Upper lobe of left lung (tissue), 6 donors: ENCODE measurements around the gene CHRNB4. TPM values are rescaled to one million over a fixed set of nuclear protein-coding genes. Genes with fewer than 3 reads are reported as not detected.
"Not testable (repeated sequence)": the region's sequence is repeated elsewhere in the genome, so short reads cannot be mapped to it uniquely, and the experiment has no call there.

Source experiments
- ATAC-seq, 2 donors: fragments of 200-7000 bp; cut with Tn5 transposase; one replicate each; pipeline ENCODE4 v1.9.1; 2022; ENCODE audit warnings: mild to moderate bottlenecking in 2 of 2, moderate library complexity in 2 of 2; ENCODE audit not compliant: low FRiP score in 2 of 2
- DNase-seq, 2 donors: peaks; one replicate each; pipeline ENCODE4 v3.0.0-alpha.2; 2019 to 2020
- H3K27ac ChIP-seq, 4 donors: fragments of 200-600 bp; sonication (generic); one replicate each; pipeline ENCODE4 v1.5.1; 2016 to 2019
- H3K27me3 ChIP-seq, 4 donors: fragments of 200-600 bp; sonication (generic); one replicate each; pipeline ENCODE4 v1.5.1; 2017 to 2019
- H3K36me3 ChIP-seq, 4 donors: fragments of 200-600 bp; sonication (generic); one replicate each; pipeline ENCODE4 v1.5.1; 2016 to 2019
- H3K4me1 ChIP-seq, 4 donors: fragments of 200-600 bp; sonication (generic); one replicate each; pipeline ENCODE4 v1.5.1; 2018 to 2019
- H3K4me3 ChIP-seq, 4 donors: fragments of 200-600 bp; sonication (generic); one replicate each; pipeline ENCODE4 v1.5.1; 2017 to 2019; ENCODE audit warnings: mild to moderate bottlenecking in 2 of 4, moderate library complexity in 1 of 4
- H3K9me3 ChIP-seq, 4 donors: fragments of 200-600 bp; sonication (generic); one replicate each; pipeline ENCODE4 v1.5.1; 2018 to 2019
- EP300 ChIP-seq, 4 donors: sonication (generic); formaldehyde crosslinking; IDR thresholded peaks; one replicate each; pipeline ENCODE4 v1.5.1; 2017; ENCODE audit warnings: antibody characterized with exemption in 4 of 4, control low read depth in 2 of 4
- POLR2A ChIP-seq, 4 donors: fragments of 450-650 bp; IDR thresholded peaks; one replicate each; pipeline ENCODE4 v1.5.1; 2016 to 2017; ENCODE audit warnings: antibody characterized with exemption in 4 of 4, mild to moderate bottlenecking in 2 of 4
- POLR2AphosphoS5 ChIP-seq, 2 donors: sonication (generic); formaldehyde crosslinking; IDR thresholded peaks; one replicate each; pipeline ENCODE4 v1.5.1; 2017; ENCODE audit warnings: antibody characterized with exemption in 2 of 2
- WGBS, 2 donors: methylation state at CpG; one replicate each; pipeline ENCODE4 v1.1.5; 2017 to 2018; 5-methylcytosine and 5-hydroxymethylcytosine counted together
- total RNA-seq, 6 donors: library from RNA; depleted of rRNA in 4 of 6; stranded (reverse); fragments of >200 nt in 4 of 6; gene quantifications; one replicate each; pipeline versions ENCODE4 v1.1.0 to v1.2.1, GENCODE V29; 2016 to 2021
- TF ChIP-seq, protein P1 (sequence below), 6 experiments: fragments of 450-650 bp in 4 of 6; fragments of 200-600 bp in 2 of 6; sonication (generic) in 2 of 6; IDR thresholded peaks; one replicate each; pipeline ENCODE4 v1.5.1; 2016 to 2019; ENCODE audit warnings: antibody characterized with exemption in 6 of 6
- donor health status: DM: no; HTN: no; CAD: no; lungs with moderate emphysema.
- donor health status: DM: no; HTN: yes; CAD: no; lungs with severe emphysema.

Gene CHRNB4
- total RNA-seq, 6 donors from 2014 or later = not detected

DNA sequence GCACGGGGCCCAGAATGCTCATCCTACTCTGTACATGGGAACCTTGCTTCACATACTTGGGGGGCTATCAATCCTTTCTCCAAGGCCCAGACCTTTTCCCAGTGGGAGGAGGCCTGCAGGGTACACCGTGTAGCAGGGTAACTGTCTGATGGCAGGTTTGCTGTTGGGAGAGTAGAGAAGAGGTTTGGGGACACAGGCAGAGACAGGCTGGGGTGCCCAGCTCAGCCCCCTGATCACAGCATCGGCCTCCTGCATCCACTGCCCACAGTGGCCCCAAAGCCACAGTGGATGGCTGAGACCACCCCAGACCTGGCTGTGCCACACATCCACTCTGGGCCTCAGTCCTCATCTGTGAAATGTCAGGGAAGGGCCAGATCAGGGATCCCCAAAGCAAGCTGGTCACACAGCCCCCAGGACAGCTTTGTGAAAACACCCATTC lies 25.8 kb downstream of the CHRNB4 start:
- no peaks in the 10 kb centered on the region for H3K9me3 ChIP-seq
- ATAC-seq = no peak
- H3K27me3 ChIP-seq = peaks cover 0 to 16% (median 4%) of the 10 kb centered on the region in 4 donors
- TF ChIP-seq POLR2A (IDR thresholded peaks at IDR 0.05) (no peak), POLR2AphosphoS5 (IDR thresholded peaks at IDR 0.05) (no peak), EP300 (IDR thresholded peaks at IDR 0.05) (no peak)
- TF ChIP-seq, protein P1, sequence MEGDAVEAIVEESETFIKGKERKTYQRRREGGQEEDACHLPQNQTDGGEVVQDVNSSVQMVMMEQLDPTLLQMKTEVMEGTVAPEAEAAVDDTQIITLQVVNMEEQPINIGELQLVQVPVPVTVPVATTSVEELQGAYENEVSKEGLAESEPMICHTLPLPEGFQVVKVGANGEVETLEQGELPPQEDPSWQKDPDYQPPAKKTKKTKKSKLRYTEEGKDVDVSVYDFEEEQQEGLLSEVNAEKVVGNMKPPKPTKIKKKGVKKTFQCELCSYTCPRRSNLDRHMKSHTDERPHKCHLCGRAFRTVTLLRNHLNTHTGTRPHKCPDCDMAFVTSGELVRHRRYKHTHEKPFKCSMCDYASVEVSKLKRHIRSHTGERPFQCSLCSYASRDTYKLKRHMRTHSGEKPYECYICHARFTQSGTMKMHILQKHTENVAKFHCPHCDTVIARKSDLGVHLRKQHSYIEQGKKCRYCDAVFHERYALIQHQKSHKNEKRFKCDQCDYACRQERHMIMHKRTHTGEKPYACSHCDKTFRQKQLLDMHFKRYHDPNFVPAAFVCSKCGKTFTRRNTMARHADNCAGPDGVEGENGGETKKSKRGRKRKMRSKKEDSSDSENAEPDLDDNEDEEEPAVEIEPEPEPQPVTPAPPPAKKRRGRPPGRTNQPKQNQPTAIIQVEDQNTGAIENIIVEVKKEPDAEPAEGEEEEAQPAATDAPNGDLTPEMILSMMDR (IDR thresholded peaks at IDR 0.05) = no peak
- DNase-seq = peak in 1 of 2 donors; percentile 7
- no peak overlapping the region for H3K4me3 ChIP-seq
- H3K4me1 ChIP-seq = peaks cover 5% of the 10 kb centered on the region in 4 donors
- no peak overlapping the region for H3K27ac ChIP-seq
- WGBS, 2 donors = 83 to 100% methylated on average over 1 to 3 of the region's 3 CpGs
- H3K36me3 ChIP-seq = no peaks in the 10 kb centered on the region

DNA sequence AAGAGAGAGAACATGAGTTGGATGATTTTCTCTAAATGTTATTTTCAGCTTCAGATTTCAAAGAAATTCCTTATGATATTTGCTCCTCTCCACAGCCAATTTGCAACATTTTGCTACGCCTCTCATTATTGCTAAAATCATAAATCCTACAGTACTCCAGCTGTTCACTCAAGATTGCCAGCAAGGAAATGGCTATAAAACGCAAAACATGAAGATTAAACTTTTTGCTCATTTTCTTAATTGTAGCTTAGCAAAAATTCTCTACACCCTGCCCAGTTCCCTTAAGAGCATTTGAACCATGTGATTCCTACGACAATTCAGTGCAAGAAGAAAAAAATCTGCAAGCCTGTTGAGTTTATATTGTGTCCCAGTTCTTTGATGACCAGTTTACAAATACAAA lies 27.0 kb downstream of the CHRNB4 start:
- no peak for DNase-seq
- H3K36me3 ChIP-seq = no peaks in the 10 kb centered on the region
- H3K9me3 ChIP-seq = no peaks in the 10 kb centered on the region
- H3K4me3 ChIP-seq = no peak overlapping the region
- WGBS, 2 donors = 44 to 64% methylated on average over 3 of the region's 3 CpGs
- no peak overlapping the region for H3K27ac ChIP-seq
- TF ChIP-seq EP300 (IDR thresholded peaks at IDR 0.05) (no peak), POLR2AphosphoS5 (IDR thresholded peaks at IDR 0.05) (no peak), POLR2A (IDR thresholded peaks at IDR 0.05) (no peak)
- TF ChIP-seq, protein P1 (IDR thresholded peaks at IDR 0.05) = no peak
- no peaks in the 10 kb centered on the region for H3K4me1 ChIP-seq
- H3K27me3 ChIP-seq = peaks cover 0 to 4% (median 0%) of the 10 kb centered on the region in 4 donors
- ATAC-seq = no peak

DNA sequence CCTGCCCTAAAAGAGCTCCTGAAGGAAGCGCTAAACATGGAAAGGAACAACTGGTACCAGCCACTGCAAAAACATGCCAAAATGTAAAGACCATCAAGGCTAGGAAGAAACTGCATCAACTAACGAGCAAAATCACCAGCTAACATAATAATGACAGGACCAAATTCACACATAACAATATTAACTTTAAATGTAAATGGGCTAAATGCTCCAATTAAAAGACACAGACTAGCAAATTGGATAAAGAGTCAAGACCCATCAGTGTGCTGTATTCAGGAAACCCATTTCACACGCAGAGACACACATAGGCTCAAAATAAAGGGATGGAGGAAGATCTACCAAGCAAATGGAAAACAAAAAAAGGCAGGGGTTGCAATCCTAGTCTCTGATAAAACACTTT lies 31.5 kb downstream of the CHRNB4 start:
- not testable (repeated sequence) for DNase-seq

DNA sequence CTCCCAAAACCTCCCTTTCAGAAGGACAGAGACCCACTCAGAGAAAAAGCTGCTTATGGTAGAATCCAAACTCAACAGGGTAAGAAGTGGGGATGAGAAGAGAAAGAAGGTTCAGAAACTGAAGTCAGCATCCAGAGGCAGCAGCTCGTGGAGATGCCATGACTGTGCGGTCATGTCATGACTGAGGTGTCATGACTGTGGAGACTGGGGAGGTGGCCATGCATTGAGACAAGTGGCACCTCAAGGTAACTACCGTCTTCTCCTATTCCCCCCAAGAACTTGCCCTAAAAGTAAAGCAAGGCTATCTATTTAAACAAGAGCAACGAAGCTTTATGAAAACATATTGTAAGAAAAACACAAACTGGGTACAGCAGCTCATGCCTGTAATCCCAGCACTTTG lies 35.3 kb downstream of the CHRNB4 start:
- DNase-seq (no peak), ATAC-seq (no peak)
- Histone ChIP-seq H3K4me1 (no peaks in the 10 kb centered on the region), H3K27me3 (no peaks in the 10 kb centered on the region), H3K27ac (no peak overlapping the region), H3K4me3 (no peak overlapping the region), H3K9me3 (no peaks in the 10 kb centered on the region), H3K36me3 (no peaks in the 10 kb centered on the region)
- TF ChIP-seq EP300 (IDR thresholded peaks at IDR 0.05) (no peak), POLR2A (IDR thresholded peaks at IDR 0.05) (no peak), POLR2AphosphoS5 (IDR thresholded peaks at IDR 0.05) (no peak)
- TF ChIP-seq, protein P1 (IDR thresholded peaks at IDR 0.05) = no peak
- 86 to 92% methylated on average over 4 of the region's 4 CpGs for WGBS, 2 donors

More for the DNA sequence above, 31.5 kb downstream of the CHRNB4 start:
- not testable (repeated sequence) for H3K9me3 ChIP-seq, H3K4me1 ChIP-seq, H3K36me3 ChIP-seq, ATAC-seq, H3K27ac ChIP-seq, H3K27me3 ChIP-seq, H3K4me3 ChIP-seq
- 82 to 84% methylated on average over 3 of the region's 3 CpGs for WGBS, 2 donors

DNA sequence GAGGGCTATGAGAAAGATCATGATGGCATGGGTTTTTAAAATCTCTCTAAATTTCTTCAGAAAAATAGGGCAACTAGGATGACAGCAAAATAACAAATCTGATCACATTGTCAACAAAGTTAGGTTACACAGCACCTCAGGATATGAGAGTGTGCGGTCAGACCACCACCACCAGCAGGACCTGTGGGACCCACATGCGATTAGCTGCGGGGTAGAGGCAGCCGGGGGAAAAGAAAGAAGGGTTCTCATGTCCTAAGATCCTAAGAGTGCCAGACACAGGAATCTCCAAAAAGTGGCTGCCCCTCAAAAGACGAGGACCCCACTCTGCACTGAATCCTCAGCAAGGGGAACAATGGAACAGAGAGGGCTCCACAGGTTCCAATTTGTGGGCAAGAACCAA lies 35.8 kb downstream of the CHRNB4 start:
- Histone ChIP-seq H3K27ac (no peak overlapping the region), H3K9me3 (no peaks in the 10 kb centered on the region), H3K4me3 (no peak overlapping the region), H3K4me1 (no peaks in the 10 kb centered on the region), H3K27me3 (no peaks in the 10 kb centered on the region), H3K36me3 (no peaks in the 10 kb centered on the region)
- ATAC-seq (no peak), DNase-seq (no peak)
- 86 to 88% methylated on average over 5 of the region's 5 CpGs for WGBS, 2 donors
- TF ChIP-seq EP300 (IDR thresholded peaks at IDR 0.05) (no peak), POLR2AphosphoS5 (IDR thresholded peaks at IDR 0.05) (no peak), POLR2A (IDR thresholded peaks at IDR 0.05) (no peak)
- TF ChIP-seq, protein P1 (IDR thresholded peaks at IDR 0.05) = no peak
